Left lung (tissue), 10 donors: ENCODE data around the gene KRTAP23-1. TPM values are rescaled to one million over a fixed set of nuclear protein-coding genes. Genes with fewer than 3 reads are reported as not detected.

Experiments used
- ATAC-seq: fragments of 200-7000 bp; cut with Tn5 transposase; one replicate; pipeline ENCODE4 v1.9.1; 2020; ENCODE audit warnings: moderate library complexity
- DNase-seq, 4 donors: peaks; one replicate each; pipeline ENCODE4 v3.0.0-alpha.2; 2013 to 2020
- H3K27ac ChIP-seq, 2 donors: fragments of 200-600 bp; sonication (generic) in 1 of 2; one replicate each; pipeline versions ENCODE4 v1.5.0 to v1.8.0; 2020 to 2021
- H3K27me3 ChIP-seq, 2 donors: fragments of 200-600 bp; sonication (generic) in 1 of 2; one replicate each; pipeline versions ENCODE4 v1.5.0 to v1.8.0; 2020 to 2021
- H3K36me3 ChIP-seq, 2 donors: fragments of 200-600 bp; sonication (generic) in 1 of 2; one replicate each; pipeline versions ENCODE4 v1.5.0 to v1.8.0; 2020 to 2021
- H3K4me1 ChIP-seq, 2 donors: fragments of 200-600 bp; one replicate each; pipeline ENCODE4 v1.8.0; 2021
- H3K4me3 ChIP-seq, 2 donors: fragments of 200-600 bp; sonication (generic) in 1 of 2; one replicate each; pipeline versions ENCODE4 v1.5.0 to v1.8.0; 2020 to 2021; ENCODE audit warnings: mild to moderate bottlenecking in 1 of 2
- H3K9me3 ChIP-seq, 2 donors: fragments of 200-600 bp; sonication (generic) in 1 of 2; one replicate each; pipeline versions ENCODE4 v1.5.0 to v1.8.0; 2020 to 2021
- CTCF ChIP-seq, 2 donors: fragments of 200-600 bp; sonication (generic) in 1 of 2; IDR thresholded peaks; one replicate each; pipeline versions ENCODE4 v1.5.0 to v1.8.0; 2021; ENCODE audit warnings: antibody characterized with exemption in 2 of 2
- intact Hi-C, 2 donors: fragments of 100-400 bp; cut with DNase I; formaldehyde crosslinking; loops; one replicate each; pipeline versions ENCODE4 v1.11.2 to v1.14.2; 2022
- polyA plus RNA-seq, 6 donors: library from polyadenylated mRNA; unstranded; fragments of 120-200 nt; gene quantifications; one replicate each; pipeline ENCODE4 v1.2.1, GENCODE V29; 2013; ENCODE audit not compliant: insufficient read length in 6 of 6
- total RNA-seq, 2 donors: library from RNA; stranded (reverse); fragmentation: NEBNext Ultra II Directional; extraction: Animal tissue kit (Norgen Biotek cat#: 25700); gene quantifications; one replicate each; pipeline ENCODE4 v1.2.1, GENCODE V29; 2021
- donor health status: DM: no; HTN: yes; CAD: no.
- donor health status: DM: no; HTN: no; CAD: no.

KRTAP23-1 gene
- total and polyA plus RNA-seq, 8 donors = not detected

- Histone ChIP-seq H3K4me1 (no peaks in the 10 kb centered on the region), H3K4me3 (no peak overlapping the region), H3K27me3 (no peaks in the 10 kb centered on the region), H3K9me3 (no peaks in the 10 kb centered on the region), H3K36me3 (no peaks in the 10 kb centered on the region), H3K27ac (no peak overlapping the region)
- intact Hi-C loops = no loop called here
- ATAC-seq (no peak), DNase-seq (no peak)
- no peak for TF ChIP-seq CTCF (IDR thresholded peaks at IDR 0.05)
Measured at GRCh38 chr21:30333736-30334135, 14.7 kb downstream of the KRTAP23-1 start.

DNA sequence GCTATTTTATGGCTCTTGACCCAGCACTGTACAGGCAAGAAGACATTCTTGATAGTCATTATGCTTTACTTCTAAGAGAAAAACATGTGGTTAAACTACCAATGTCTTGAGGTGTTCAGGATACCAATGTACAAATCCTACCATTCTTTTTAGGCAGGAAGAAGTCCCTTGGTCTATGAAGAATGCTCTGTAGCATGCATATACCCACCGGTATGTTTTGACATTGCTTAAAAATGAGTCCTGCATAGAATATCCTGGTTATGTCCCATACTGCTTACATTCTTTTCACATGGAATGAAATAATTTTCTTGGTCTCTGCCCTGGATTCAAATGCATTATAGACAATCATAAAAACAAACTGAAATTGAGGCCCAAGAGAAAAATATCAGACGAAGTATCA is 15.7 kb downstream of the KRTAP23-1 start:
- intact Hi-C loops = no loop called here
- no peak for TF ChIP-seq CTCF (IDR thresholded peaks at IDR 0.05)
- no peaks in the 10 kb centered on the region for H3K36me3 ChIP-seq
- no peak overlapping the region for H3K4me3 ChIP-seq
- H3K27ac ChIP-seq = no peak overlapping the region
- H3K4me1 ChIP-seq = no peaks in the 10 kb centered on the region
- DNase-seq (no peak), ATAC-seq (no peak)
- no peaks in the 10 kb centered on the region for H3K27me3 ChIP-seq
- H3K9me3 ChIP-seq = no peaks in the 10 kb centered on the region

DNA sequence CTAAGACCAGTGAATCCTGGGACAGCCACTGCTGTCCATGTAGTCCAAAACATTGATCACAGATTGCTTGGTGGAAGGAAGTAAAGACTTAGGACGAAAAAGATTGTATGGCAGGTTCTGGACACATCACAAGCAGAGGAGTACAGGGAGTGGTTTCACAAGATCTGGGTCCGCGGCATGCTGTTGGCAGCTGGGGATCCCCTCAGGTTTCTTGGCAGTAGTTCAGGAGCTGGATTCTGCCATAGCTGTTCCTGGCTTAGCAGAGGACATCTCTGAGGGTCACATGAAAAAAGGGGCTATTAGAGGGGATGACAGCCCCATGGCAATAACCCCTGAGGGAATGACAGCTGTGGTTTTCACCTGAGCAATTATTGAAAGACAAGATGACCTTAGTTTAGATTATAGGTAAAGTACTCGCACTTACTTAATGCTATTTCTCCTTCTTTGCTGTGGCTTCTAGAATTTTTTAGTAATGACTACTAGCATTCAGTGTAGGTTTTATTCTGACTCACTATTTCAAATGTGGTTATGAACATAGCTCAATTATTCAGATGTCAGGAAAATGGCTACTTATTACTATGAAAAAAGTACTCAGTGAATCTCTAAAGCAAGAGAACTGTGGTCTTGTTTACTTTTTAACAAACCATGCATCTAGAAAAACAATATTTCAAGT is 19.1 kb downstream of the KRTAP23-1 start:
- ATAC-seq (no peak), DNase-seq (no peak)
- H3K9me3 ChIP-seq = peaks cover 0 to 16% of the 10 kb centered on the region in 2 donors
- no peaks in the 10 kb centered on the region for H3K27me3 ChIP-seq
- intact Hi-C loops = no loop called here
- H3K36me3 ChIP-seq = no peaks in the 10 kb centered on the region
- H3K4me3 ChIP-seq = no peak overlapping the region
- no peak overlapping the region for H3K27ac ChIP-seq
- no peaks in the 10 kb centered on the region for H3K4me1 ChIP-seq
- TF ChIP-seq CTCF (IDR thresholded peaks at IDR 0.05) = no peak

DNA sequence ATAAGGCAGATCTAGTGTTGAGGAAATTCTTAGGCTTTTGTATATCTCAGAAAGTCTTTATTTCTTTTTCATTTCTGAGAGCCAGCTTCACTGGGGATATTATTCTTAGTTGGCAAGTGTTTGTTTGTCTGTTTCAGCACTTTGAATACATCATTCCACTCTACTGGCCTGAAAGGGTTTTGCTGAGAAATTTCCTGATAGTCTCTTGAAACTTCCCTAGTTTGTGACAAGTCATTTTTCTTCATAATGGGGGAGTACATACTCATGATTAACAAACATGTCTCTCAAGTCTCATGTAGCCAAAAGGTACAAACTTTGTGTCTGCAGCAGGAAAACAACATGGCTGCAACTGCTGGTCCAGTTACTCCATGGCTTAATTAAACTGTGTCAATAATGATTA is 22.0 kb downstream of the KRTAP23-1 start:
- peaks cover 0 to 16% of the 10 kb centered on the region in 2 donors for H3K9me3 ChIP-seq
- H3K27ac ChIP-seq = no peak overlapping the region
- ATAC-seq (no peak), DNase-seq (no peak)
- no peaks in the 10 kb centered on the region for H3K27me3 ChIP-seq
- TF ChIP-seq CTCF (IDR thresholded peaks at IDR 0.05) = no peak
- intact Hi-C loops = no loop called here
- no peak overlapping the region for H3K4me3 ChIP-seq
- H3K36me3 ChIP-seq = no peaks in the 10 kb centered on the region
- no peaks in the 10 kb centered on the region for H3K4me1 ChIP-seq

- no peak for TF ChIP-seq CTCF (IDR thresholded peaks at IDR 0.05)
- intact Hi-C loops = no loop called here
Measured at GRCh38 chr21:30320215-30320614, 28.2 kb downstream of the KRTAP23-1 start, which contains the start of gene KRTAP26-1. TSS of gene KRTAP26-1 (minus strand) at chr21:30320315. CDS start at chr21:30320035, 280 bp downstream.

More at GRCh38 chr21:30320215-30320614, 28.2 kb downstream of the KRTAP23-1 start, which contains the start of gene KRTAP26-1:
- Histone ChIP-seq H3K4me1 (no peaks in the 10 kb centered on the region), H3K9me3 (no peaks in the 10 kb centered on the region), H3K36me3 (no peaks in the 10 kb centered on the region), H3K27me3 (no peaks in the 10 kb centered on the region), H3K27ac (no peak within 1 kb of the TSS), H3K4me3 (no peak within 1 kb of the TSS)
- DNase-seq = no peak
- no peak for ATAC-seq
